CD14-positive monocyte (primary cell): ENCODE measurements around the gene SFI1. TPM values are rescaled to one million over a fixed set of nuclear protein-coding genes. Genes with fewer than 3 reads are reported as not detected.

Source experiments
- DNase-seq, 3 donors: peaks; one replicate each; pipeline ENCODE4 v3.0.0-alpha.2; 2011 to 2022
- H2AFZ ChIP-seq: 2 replicates; pipeline ENCODE4 v1.6.0; 2012; ENCODE audit warnings: mild to moderate bottlenecking, low read depth, low read length, inconsistent platforms; ENCODE audit not compliant: insufficient read depth, poor library complexity, severe bottlenecking
- H3K27ac ChIP-seq, 2 donors: 1 replicate in 1 of 2; 2 replicates in 1 of 2; pipeline ENCODE4 v1.5.1; 2012 to 2013; ENCODE audit warnings: low read length in 2 of 2, control low read depth in 1 of 2, inconsistent platforms in 1 of 2, low read depth in 1 of 2, mild to moderate bottlenecking in 1 of 2
- H3K27me3 ChIP-seq, 2 donors: one replicate each; pipeline versions ENCODE4 v1.6.0 to v1.6.1; 2011 to 2013; ENCODE audit warnings: low read length in 2 of 2; ENCODE audit not compliant: control insufficient read depth in 2 of 2, insufficient read depth in 2 of 2
- H3K36me3 ChIP-seq, 2 donors: replicated peaks in 1 of 2; 1 replicate in 1 of 2; 2 replicates in 1 of 2; pipeline versions ENCODE4 v1.5.1 to v1.6.1; 2012 to 2013; ENCODE audit warnings: low read length in 2 of 2, control low read depth in 1 of 2, inconsistent platforms in 1 of 2, mild to moderate bottlenecking in 1 of 2; ENCODE audit not compliant: insufficient read depth in 2 of 2, control insufficient read depth in 1 of 2
- H3K4me1 ChIP-seq, 2 donors: 1 replicate in 1 of 2; 2 replicates in 1 of 2; pipeline versions ENCODE4 v1.5.1 to v1.6.1; 2012 to 2013; ENCODE audit warnings: low read length in 2 of 2, control low read depth in 1 of 2, inconsistent platforms in 1 of 2, mild to moderate bottlenecking in 1 of 2, moderate library complexity in 1 of 2; ENCODE audit not compliant: insufficient read depth in 2 of 2, control insufficient read depth in 1 of 2
- H3K4me2 ChIP-seq: replicated peaks from 2 replicates; pipeline ENCODE3; 2012; ENCODE audit warnings: low read length, moderate library complexity, mild to moderate bottlenecking; ENCODE audit not compliant: poor library complexity, severe bottlenecking; ENCODE audit errors: extremely low read depth
- H3K4me3 ChIP-seq, 3 experiments: fragments of 200-600 bp in 1 of 3; sonication (generic) in 1 of 3; replicated peaks in 1 of 3; 1 replicate in 2 of 3; 2 replicates in 1 of 3; pipeline ENCODE4 v1.5.1; 2011 to 2013; ENCODE audit warnings: low read length in 3 of 3, mild to moderate bottlenecking in 3 of 3, control low read depth in 2 of 3, low read depth in 2 of 3, inconsistent platforms in 1 of 3, moderate library complexity in 1 of 3
- H3K79me2 ChIP-seq: 2 replicates; pipeline ENCODE4 v1.6.0; 2012; ENCODE audit warnings: mild to moderate bottlenecking, control low read depth, inconsistent platforms, low read length, moderate library complexity; ENCODE audit not compliant: insufficient read depth
- H3K9ac ChIP-seq: 2 replicates; pipeline ENCODE4 v1.6.0; 2017; ENCODE audit warnings: low read length, mild to moderate bottlenecking; ENCODE audit not compliant: insufficient read depth, poor library complexity, severe bottlenecking
- H3K9me3 ChIP-seq, 2 donors: replicated peaks in 1 of 2; 1 replicate in 1 of 2; 2 replicates in 1 of 2; pipeline versions ENCODE4 v1.5.1 to v1.6.1; 2012 to 2013; ENCODE audit warnings: low read length in 2 of 2, control low read depth in 1 of 2; ENCODE audit not compliant: control insufficient read depth in 1 of 2, insufficient read depth in 1 of 2
- H4K20me1 ChIP-seq: 2 replicates; pipeline ENCODE4 v1.6.0; 2012; ENCODE audit warnings: mild to moderate bottlenecking, low read length, control low read depth, moderate library complexity; ENCODE audit not compliant: insufficient read depth
- H3K27ac Mint-ChIP-seq, 7 donors: one replicate each; pipeline ENCODE4 v1.8.0; 2020; ENCODE audit warnings: mild to moderate bottlenecking in 7 of 7, mixed read lengths in 7 of 7, moderate library complexity in 6 of 7, inconsistent platforms in 2 of 7
- H3K27me3 Mint-ChIP-seq, 3 donors: one replicate each; pipeline ENCODE4 v1.8.0; 2021 to 2022; ENCODE audit warnings: low read depth in 3 of 3, mild to moderate bottlenecking in 3 of 3, mixed read lengths in 3 of 3, moderate library complexity in 3 of 3, inconsistent platforms in 1 of 3
- H3K36me3 Mint-ChIP-seq, 2 donors: one replicate each; pipeline ENCODE4 v1.8.0; 2020; ENCODE audit warnings: mixed read lengths in 2 of 2, inconsistent platforms in 1 of 2, mild to moderate bottlenecking in 1 of 2
- H3K4me1 Mint-ChIP-seq: one replicate; pipeline ENCODE4 v1.8.0; 2020; ENCODE audit warnings: mild to moderate bottlenecking, mixed read lengths
- H3K4me3 Mint-ChIP-seq, 2 donors: one replicate each; pipeline ENCODE4 v1.8.0; 2020; ENCODE audit warnings: mild to moderate bottlenecking in 2 of 2, mixed read lengths in 2 of 2, moderate library complexity in 1 of 2
- H3K9me3 Mint-ChIP-seq, 7 donors: one replicate each; pipeline ENCODE4 v1.8.0; 2020 to 2022; ENCODE audit warnings: mixed read lengths in 7 of 7, mild to moderate bottlenecking in 6 of 7, moderate library complexity in 6 of 7, inconsistent platforms in 2 of 7
- WGBS: methylation state at CpG from one replicate; pipeline ENCODE4 v1.1.5; 2013; ENCODE audit warnings: missing lambda C conversion rate; ENCODE audit not compliant: insufficient coverage; 5-methylcytosine and 5-hydroxymethylcytosine counted together
- intact Hi-C, 2 donors: fragments of 100-400 bp; cut with micrococcal nuclease; formaldehyde crosslinking; loops; one replicate each; pipeline versions ENCODE4 v1.15.0 to v1.15.1; 2023
- polyA plus RNA-seq, 3 donors: library from polyadenylated mRNA; depleted of rRNA in 1 of 3; unstranded in 2 of 3; stranded (reverse) in 1 of 3; fragments of 300-500 nt in 2 of 3; fragments of >200 nt in 1 of 3; fragmentation: Illumina TruSeq in 2 of 3; gene quantifications; 1 replicate in 2 of 3; 2 replicates in 1 of 3; pipeline ENCODE4 v1.2.3, GENCODE V29; 2012 to 2021
- TF ChIP-seq, protein P1 (sequence below): fragments of 200-600 bp; IDR thresholded peaks from one replicate; pipeline ENCODE4 v1.8.0; 2022; ENCODE audit warnings: antibody characterized with exemption, mild to moderate bottlenecking

SFI1 gene
- polyA plus RNA-seq, 3 donors, result 1.7 to 43.4 (median 3.6) TPM

DNA sequence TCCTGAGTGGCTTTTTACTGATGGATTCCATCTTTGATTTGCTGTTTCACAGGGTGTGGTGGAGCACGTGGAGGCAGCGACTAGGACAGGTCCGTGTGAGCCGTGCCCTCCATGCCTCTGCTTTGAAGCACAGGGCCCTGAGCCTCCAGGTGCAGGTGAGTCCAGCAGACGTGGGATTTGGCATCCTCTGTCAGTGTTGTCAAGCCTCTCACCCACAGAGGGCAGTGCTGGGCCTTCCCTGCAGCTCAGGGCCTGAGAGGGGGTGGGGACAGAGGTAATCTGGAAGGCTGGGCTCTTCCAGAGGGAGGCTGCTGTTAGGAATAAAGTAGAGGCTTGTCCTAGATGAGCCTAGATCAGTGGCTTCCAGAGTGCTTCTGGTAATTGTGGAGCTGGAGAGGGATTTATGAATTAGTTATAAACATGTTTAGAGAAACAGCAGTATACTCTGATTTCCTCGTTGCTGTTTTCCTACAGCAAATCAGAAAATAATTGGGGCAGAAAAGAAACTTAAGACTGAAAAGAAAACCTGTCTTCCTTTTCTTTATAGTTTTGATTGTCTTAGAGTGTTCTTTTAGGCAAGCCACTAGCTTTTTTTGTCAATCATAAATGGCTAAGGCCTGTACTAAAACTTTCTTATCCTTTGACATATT lies 65.0 kb downstream of the SFI1 start:
- Histone ChIP-seq H4K20me1 (no peaks in the 10 kb centered on the region), H3K36me3 (peaks cover 0 to 34% of the 10 kb centered on the region in 2 donors), H3K9me3 (no peaks in the 10 kb centered on the region), H3K4me2 (no peak overlapping the region), H3K27ac (no peak overlapping the region), H3K79me2 (no peaks in the 10 kb centered on the region), H3K27me3 (no peaks in the 10 kb centered on the region), H3K9ac (no peak overlapping the region), H3K4me3 (no peak overlapping the region), H2AFZ (no peak overlapping the region), H3K4me1 (no peaks in the 10 kb centered on the region)
- Mint-ChIP-seq H3K4me1 (no peaks in the 10 kb centered on the region), H3K27me3 (peaks cover 0 to 1% (median 0%) of the 10 kb centered on the region in 3 donors), H3K9me3 (no peaks in the 10 kb centered on the region), H3K36me3 (peaks cover 18 to 23% of the 10 kb centered on the region in 2 donors), H3K27ac (peak overlapping the region in 2 of 7 donors; percentile 25 to 32), H3K4me3 (no peak overlapping the region)
- peak; percentile 6 to 31 (median 11) for DNase-seq
- TF ChIP-seq, protein P1, sequence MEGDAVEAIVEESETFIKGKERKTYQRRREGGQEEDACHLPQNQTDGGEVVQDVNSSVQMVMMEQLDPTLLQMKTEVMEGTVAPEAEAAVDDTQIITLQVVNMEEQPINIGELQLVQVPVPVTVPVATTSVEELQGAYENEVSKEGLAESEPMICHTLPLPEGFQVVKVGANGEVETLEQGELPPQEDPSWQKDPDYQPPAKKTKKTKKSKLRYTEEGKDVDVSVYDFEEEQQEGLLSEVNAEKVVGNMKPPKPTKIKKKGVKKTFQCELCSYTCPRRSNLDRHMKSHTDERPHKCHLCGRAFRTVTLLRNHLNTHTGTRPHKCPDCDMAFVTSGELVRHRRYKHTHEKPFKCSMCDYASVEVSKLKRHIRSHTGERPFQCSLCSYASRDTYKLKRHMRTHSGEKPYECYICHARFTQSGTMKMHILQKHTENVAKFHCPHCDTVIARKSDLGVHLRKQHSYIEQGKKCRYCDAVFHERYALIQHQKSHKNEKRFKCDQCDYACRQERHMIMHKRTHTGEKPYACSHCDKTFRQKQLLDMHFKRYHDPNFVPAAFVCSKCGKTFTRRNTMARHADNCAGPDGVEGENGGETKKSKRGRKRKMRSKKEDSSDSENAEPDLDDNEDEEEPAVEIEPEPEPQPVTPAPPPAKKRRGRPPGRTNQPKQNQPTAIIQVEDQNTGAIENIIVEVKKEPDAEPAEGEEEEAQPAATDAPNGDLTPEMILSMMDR, result peak; percentile 56
- intact Hi-C loops, result loop anchor here in 1 of 2 donors (2.0 kb wide), 1 partner anchor 73 kb away; no protein-coding TSS in a partner anchor
- 73% methylated on average over 4 of the region's 6 CpGs for WGBS

DNA sequence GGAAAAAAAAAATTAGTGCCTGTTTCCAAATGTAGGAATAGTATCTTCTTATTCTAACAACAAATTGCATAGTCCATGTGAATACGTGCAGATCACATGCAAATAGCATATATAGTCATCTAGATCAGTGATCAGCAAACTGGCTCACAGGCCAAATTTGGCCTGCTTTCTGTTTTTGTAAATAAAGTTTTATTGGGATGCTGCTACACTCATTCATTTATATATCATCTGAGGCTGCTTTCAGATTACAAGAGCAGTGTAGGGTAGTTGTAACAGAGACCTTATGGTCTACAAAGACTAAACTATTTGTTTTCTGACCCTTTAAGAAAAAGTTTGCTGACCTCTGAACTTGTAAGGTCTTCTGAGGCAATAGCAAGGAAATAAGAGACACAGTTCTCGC lies 65.6 kb downstream of the SFI1 start:
- no peaks in the 10 kb centered on the region for H3K4me1 ChIP-seq
- Mint-ChIP-seq H3K36me3 (peaks cover 21 to 23% of the 10 kb centered on the region in 2 donors), H3K4me1 (no peaks in the 10 kb centered on the region), H3K27ac (no peak overlapping the region), H3K9me3 (no peaks in the 10 kb centered on the region), H3K4me3 (no peak overlapping the region), H3K27me3 (peaks cover 0 to 1% (median 0%) of the 10 kb centered on the region in 3 donors)
- no peaks in the 10 kb centered on the region for H3K9me3 ChIP-seq
- no peak overlapping the region for H3K4me3 ChIP-seq
- H4K20me1 ChIP-seq, result no peaks in the 10 kb centered on the region
- no peak for DNase-seq
- no peak overlapping the region for H3K4me2 ChIP-seq
- no peak overlapping the region for H3K9ac ChIP-seq
- no peaks in the 10 kb centered on the region for H3K79me2 ChIP-seq
- no peaks in the 10 kb centered on the region for H3K27me3 ChIP-seq
- intact Hi-C loops, result loop anchor here in 1 of 2 donors (2.0 kb wide), 1 partner anchor 73 kb away; no protein-coding TSS in a partner anchor
- TF ChIP-seq, protein P1, result no peak
- H3K27ac ChIP-seq, result no peak overlapping the region
- peaks cover 0 to 32% of the 10 kb centered on the region in 2 donors for H3K36me3 ChIP-seq
- H2AFZ ChIP-seq, result no peak overlapping the region
- no CpG with 5 or more reads among the region's 2 CpGs for WGBS
